Measurements from ENCODE around the gene TADA3. TPM values are rescaled to one million over a fixed set of nuclear protein-coding genes. Genes with fewer than 3 reads are reported as not detected.
A peak's percentile ranks its signal among the peaks of the same experiment; 100 is the strongest.

TADA3 gene
- total RNA-seq, 2 donors from 2014 or later: 37.4 to 37.6 TPM

- DNase-seq (no peak), ATAC-seq (no peak)
- intact Hi-C loops (cut with DNase I): no loop called here
- Histone ChIP-seq H3K27me3 (no peaks in the 10 kb centered on the region), H3K4me1 (no peaks in the 10 kb centered on the region), H3K27ac (no peak overlapping the region), H3K4me3 (no peak overlapping the region), H3K9me3 (no peaks in the 10 kb centered on the region), H3K36me3 (replicated peaks in 1 of 2; ENCODE audit: insufficient read depth in 1 of 2, low read depth in 2 of 2) (peaks cover 4 to 9% of the 10 kb centered on the region in 2 donors)
- no peak for TF ChIP-seq POLR2A (IDR thresholded peaks at IDR 0.05)
- peak in 1 of 7 experiments; percentile 10 for TF ChIP-seq CTCF (IDR thresholded peaks at IDR 0.05)
- 36 to 43% methylated on average over 3 of the region's 3 CpGs for WGBS, 2 donors
Measured at GRCh38 chr3:9782770-9783169, 9.5 kb downstream of the TADA3 start.

GRCh38 chr3:9781978-9782603 is 10.2 kb downstream of the TADA3 start:
- no peak for DNase-seq
- intact Hi-C loops (cut with DNase I): no loop called here

GRCh38 chr3:9781551-9781950 is 10.7 kb downstream of the TADA3 start:
- Histone ChIP-seq H3K9me3 (no peaks in the 10 kb centered on the region), H3K4me1 (no peaks in the 10 kb centered on the region), H3K27ac (no peak overlapping the region), H3K4me3 (no peak overlapping the region), H3K36me3 (replicated peaks in 1 of 2; ENCODE audit: insufficient read depth in 1 of 2, low read depth in 2 of 2) (peaks cover 4 to 9% of the 10 kb centered on the region in 2 donors), H3K27me3 (no peaks in the 10 kb centered on the region)
- DNase-seq: no peak
- 40 to 42% methylated on average over 1 of the region's 1 CpG for WGBS, 2 donors
- intact Hi-C loops (cut with DNase I): no loop called here
- TF ChIP-seq CTCF (IDR thresholded peaks at IDR 0.05) (no peak), POLR2A (IDR thresholded peaks at IDR 0.05) (no peak)
- ATAC-seq: no peak

More at GRCh38 chr3:9781978-9782603, 10.2 kb downstream of the TADA3 start:
- Histone ChIP-seq H3K27ac (no peak overlapping the region), H3K36me3 (replicated peaks in 1 of 2; ENCODE audit: insufficient read depth in 1 of 2, low read depth in 2 of 2) (peaks cover 4 to 9% of the 10 kb centered on the region in 2 donors), H3K4me1 (no peaks in the 10 kb centered on the region), H3K4me3 (no peak overlapping the region), H3K9me3 (no peaks in the 10 kb centered on the region), H3K27me3 (no peaks in the 10 kb centered on the region)
- TF ChIP-seq CTCF (IDR thresholded peaks at IDR 0.05) (no peak), POLR2A (IDR thresholded peaks at IDR 0.05) (no peak)
- ATAC-seq: no peak
- WGBS, 2 donors: 50 to 59% methylated on average over 3 of the region's 3 CpGs

GRCh38 chr3:9780910-9781309 is 11.4 kb downstream of the TADA3 start:
- intact Hi-C loops (cut with DNase I): no loop called here
- ATAC-seq: no peak
- DNase-seq: no peak
- Histone ChIP-seq H3K27me3 (no peaks in the 10 kb centered on the region), H3K9me3 (no peaks in the 10 kb centered on the region), H3K27ac (peak overlapping the region in 1 of 4 donors; percentile 61), H3K4me3 (no peak overlapping the region), H3K36me3 (replicated peaks in 1 of 2; ENCODE audit: insufficient read depth in 1 of 2, low read depth in 2 of 2) (peaks cover 4 to 9% of the 10 kb centered on the region in 2 donors), H3K4me1 (no peaks in the 10 kb centered on the region)
- no peak for TF ChIP-seq CTCF (IDR thresholded peaks at IDR 0.05)
- 90 to 93% methylated on average over 4 of the region's 4 CpGs for WGBS, 2 donors

- no peak for TF ChIP-seq CTCF (IDR thresholded peaks at IDR 0.05)
- no peak for TF ChIP-seq POLR2A (IDR thresholded peaks at IDR 0.05)
- no peak overlapping the region for H3K4me3 ChIP-seq
- no peak for DNase-seq
- intact Hi-C loops (cut with DNase I): no loop called here
- no peaks in the 10 kb centered on the region for H3K4me1 ChIP-seq
- H3K36me3 ChIP-seq (replicated peaks in 1 of 2; ENCODE audit: insufficient read depth in 1 of 2, low read depth in 2 of 2): peaks cover 4 to 7% of the 10 kb centered on the region in 2 donors
- H3K9me3 ChIP-seq: no peaks in the 10 kb centered on the region
- H3K27ac ChIP-seq: peak overlapping the region in 1 of 4 donors; percentile 61
- ATAC-seq: no peak
- H3K27me3 ChIP-seq: no peaks in the 10 kb centered on the region
- 81 to 84% methylated on average over 2 to 10 of the region's 10 CpGs for WGBS, 2 donors
Measured at GRCh38 chr3:9780458-9780812, 11.8 kb downstream of the TADA3 start.
